NCI-H2081 (cell line): ENCODE results near the gene HOXD12.

Experiments used
- DNase-seq, 2 experiments: peaks; one replicate each; lab custom pipeline; 2025; lab: John Stamatoyannopoulos, UW

The HOXD12 gene

GRCh38 chr2:176131848-176132158 lies 32.2 kb downstream of the HOXD12 start:
- no peak for DNase-seq

DNA sequence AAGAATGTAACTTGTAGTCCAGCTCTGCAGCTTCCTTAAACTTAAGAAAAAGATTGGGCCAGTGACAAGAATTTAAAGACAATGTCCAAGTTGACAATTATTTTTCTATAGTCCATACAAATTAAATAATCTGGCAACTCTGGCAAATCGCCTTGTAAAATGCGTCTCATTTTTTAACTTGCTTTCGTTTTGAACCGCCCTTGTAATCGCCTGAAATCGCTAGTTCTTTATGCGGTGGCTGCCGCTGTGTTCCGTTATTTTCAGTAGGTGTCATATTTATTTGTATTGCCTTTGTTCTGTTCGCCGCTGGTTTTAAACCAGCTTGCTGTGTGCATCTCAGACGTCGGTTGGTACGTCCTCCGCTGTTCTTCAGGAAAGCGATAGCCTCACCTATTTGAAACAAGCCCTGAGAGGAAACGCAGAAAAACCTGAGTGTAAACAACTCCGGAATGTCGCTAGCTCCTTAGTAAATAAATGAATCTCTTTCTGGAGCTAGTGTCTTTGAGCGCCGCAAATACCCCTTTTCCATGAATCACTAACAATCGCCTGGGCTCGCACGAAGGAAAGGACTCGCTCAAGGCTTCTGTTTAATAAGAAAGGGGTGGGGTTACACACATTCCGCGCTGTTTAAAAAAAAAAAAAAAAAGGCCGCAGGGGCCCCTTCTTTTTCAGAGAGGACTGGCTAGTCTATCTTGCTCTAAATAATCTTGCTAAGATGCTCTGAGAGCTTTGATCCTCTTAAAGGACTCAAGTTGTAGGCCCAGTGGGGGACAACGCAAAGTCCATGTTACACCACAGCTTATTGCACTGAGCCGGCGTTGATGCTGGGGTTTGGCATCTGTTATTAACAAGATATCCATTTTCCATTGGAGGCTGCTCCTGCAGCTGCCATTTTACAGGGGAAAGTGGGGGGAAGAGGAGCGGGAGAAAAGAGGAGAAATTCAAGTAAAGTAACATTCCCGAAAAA lies 32.9 kb downstream of the HOXD12 start:
- DNase-seq: no peak

- no peak for DNase-seq
Observed at GRCh38 chr2:176133389-176133788, 33.8 kb downstream of the HOXD12 start.

- no peak for DNase-seq
Observed at GRCh38 chr2:176134035-176134434, 34.4 kb downstream of the HOXD12 start.

DNA sequence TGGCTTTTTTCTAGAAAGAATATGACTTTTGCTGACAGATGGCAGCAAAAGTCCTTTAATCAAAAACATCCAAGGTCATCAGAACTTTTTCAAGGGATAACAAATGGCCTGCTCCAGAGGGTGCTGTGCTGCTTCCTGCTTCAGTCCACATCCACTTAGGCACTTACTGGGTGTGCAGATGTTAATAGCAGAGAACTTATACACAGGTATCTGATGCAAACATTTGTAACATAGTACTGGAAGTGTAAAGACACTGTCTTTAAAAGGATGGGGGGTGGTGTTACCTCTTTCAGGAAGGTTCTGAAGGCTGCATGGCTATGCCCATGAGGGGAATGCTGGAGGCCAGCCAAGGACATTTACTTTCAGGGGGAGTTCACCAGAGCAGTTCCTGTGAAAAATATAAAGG lies 35.4 kb downstream of the HOXD12 start:
- DNase-seq: peak in 1 of 2 experiments; percentile 42

- DNase-seq: no peak
Observed at GRCh38 chr2:176136374-176137251, 37.0 kb downstream of the HOXD12 start.

DNA sequence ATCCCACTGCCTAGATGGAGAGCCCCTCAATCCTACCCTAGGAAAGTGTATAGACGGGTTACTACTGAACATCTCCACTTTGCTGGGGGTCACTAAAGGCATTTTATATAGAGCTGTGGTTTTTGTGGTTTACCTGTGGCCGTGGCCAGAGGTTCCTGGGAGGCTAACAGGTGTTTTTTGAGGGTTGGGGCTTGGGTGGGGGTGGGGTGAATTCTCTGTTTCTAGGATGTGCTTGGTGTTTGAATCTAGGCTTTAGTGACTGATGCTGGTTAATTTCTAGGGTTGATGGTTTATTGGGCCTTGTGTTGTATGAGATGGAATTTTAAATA lies 37.6 kb downstream of the HOXD12 start:
- no peak for DNase-seq

- no peak for DNase-seq
Observed at GRCh38 chr2:176137906-176138305, 38.3 kb downstream of the HOXD12 start.

- no peak for DNase-seq
Observed at GRCh38 chr2:176138526-176138922, 38.9 kb downstream of the HOXD12 start.

GRCh38 chr2:176138923-176139660 lies 39.5 kb downstream of the HOXD12 start:
- DNase-seq: no peak

GRCh38 chr2:176139661-176140512 lies 40.3 kb downstream of the HOXD12 start:
- no peak for DNase-seq

GRCh38 chr2:176140513-176141317 lies 41.1 kb downstream of the HOXD12 start:
- peak; percentile 43 to 64 for DNase-seq

GRCh38 chr2:176142281-176142680 lies 42.7 kb downstream of the HOXD12 start:
- no peak for DNase-seq

- DNase-seq: no peak
Observed at GRCh38 chr2:176145085-176145969, 45.7 kb downstream of the HOXD12 start.

GRCh38 chr2:176146101-176146500 lies 46.5 kb downstream of the HOXD12 start:
- no peak for DNase-seq

DNA sequence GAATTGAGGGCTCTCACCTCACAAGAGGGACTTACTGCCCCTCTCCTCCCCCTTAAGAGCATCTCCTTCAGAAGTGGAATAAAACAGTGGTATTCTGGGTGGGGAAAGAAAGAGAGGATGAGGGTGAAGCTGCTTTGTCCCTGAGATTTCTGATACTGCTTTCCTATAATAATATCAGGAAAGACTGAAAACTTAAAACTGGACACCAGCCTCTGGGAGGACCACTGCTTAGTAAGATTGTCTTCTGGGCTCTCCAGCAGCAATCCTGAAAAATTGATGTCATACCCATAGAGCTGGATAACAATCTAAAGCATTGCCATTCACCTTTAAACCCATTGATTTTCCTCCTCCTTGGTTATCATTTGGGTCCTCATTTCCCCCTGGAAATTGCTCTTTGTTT lies 47.0 kb downstream of the HOXD12 start:
- no peak for DNase-seq

DNA sequence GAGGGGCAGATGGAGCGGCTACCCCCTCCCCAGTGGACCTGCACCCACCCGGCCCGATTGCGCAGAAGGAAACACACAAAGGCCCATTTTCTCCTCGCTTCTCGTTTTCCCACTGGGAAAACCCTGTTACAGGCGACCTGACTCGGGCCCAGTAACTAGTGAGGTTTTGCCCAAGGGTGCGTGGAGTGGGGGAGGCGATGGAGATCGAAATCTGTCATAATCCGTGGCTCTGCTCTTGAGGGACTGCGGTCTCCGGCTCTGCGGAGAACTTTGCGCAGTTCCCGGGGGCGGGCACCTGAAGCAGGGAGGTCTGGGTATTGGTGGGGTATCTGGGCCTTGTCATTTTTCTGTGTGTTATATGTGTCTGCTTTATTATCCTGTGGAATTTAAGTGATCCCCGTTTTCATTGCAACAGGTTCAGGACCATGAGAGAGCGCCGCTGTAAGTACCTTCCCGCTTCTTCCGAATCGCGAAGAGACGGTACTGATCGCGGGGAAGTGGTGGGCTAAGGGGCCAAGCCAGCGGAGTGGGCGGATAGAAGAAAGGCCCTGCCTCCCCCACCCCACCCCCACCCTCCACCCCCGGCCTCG lies 47.7 kb downstream of the HOXD12 start:
- no peak for DNase-seq

DNA sequence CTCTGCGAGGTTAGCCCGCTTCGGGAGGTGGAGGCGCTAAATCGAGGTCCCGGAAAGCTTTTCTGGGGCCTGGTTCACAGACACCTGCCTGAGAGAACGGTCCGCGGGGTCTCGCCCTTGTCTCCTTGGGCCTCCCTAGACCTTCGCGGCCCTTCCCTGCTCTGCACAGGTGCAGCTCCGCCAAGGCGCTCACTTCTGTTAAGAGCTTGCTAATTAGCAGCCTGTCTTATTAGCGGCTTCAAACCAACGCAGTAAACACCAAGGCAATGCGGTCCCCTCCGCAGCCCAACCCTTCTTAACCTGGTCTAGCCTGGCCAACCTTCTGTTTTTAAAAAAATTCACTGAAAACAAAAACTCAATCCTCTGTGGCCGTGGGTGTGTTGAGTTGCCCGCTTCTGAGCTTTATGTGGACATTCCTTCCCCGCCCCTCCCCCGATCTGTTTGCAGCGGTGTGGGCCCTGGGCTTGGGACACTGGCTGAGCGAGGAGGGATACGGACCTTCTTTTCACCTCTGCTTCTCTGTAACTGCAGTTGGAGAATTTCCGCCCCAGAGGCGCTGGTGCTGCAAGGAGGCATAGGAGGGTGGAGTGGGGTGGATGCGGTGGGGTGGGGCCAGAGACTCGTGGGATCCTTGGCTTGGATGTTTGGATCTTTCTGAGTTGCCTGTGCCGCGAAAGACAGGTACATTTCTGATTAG lies 48.4 kb downstream of the HOXD12 start:
- no peak for DNase-seq
